WTC11 (cell line): ENCODE results near the gene RDH11. TPM values are rescaled to one million over a fixed set of nuclear protein-coding genes. Genes with fewer than 3 reads are reported as not detected.
A peak's percentile ranks its signal among the peaks of the same experiment; 100 is the strongest.

Experiments used
- ATAC-seq: fragments of 200-7000 bp; cut with Tn5 transposase; 2 replicates; pipeline ENCODE4 v1.10.0; 2021; ENCODE audit warnings: mild to moderate bottlenecking, moderate library complexity
- CTCF ChIA-PET: fragments of 300-600 bp; sonication (Branson Sonifier 250); formaldehyde crosslinking; loops from one replicate; lab custom pipeline; 2021; ENCODE audit warnings: antibody characterized with exemption; lab: Charles Lee
- POLR2A ChIA-PET: fragments of 350-600 bp; sonication (Branson Sonifier 250); formaldehyde crosslinking; loops from one replicate; lab custom pipeline; 2021; ENCODE audit warnings: antibody characterized with exemption; lab: Charles Lee
- DNase-seq: peaks from one replicate; pipeline ENCODE4 v3.0.0; 2021; ENCODE audit warnings: low spot score
- H3K27ac Mint-ChIP-seq: 2 replicates; pipeline ENCODE4 v1.8.0; 2021; ENCODE audit warnings: mixed read lengths
- H3K27me3 Mint-ChIP-seq: 2 replicates; pipeline ENCODE4 v1.8.0; 2021; ENCODE audit warnings: low read depth, mild to moderate bottlenecking, moderate library complexity, mixed read lengths
- H3K36me3 Mint-ChIP-seq: 2 replicates; pipeline ENCODE4 v1.8.0; 2021; ENCODE audit warnings: mixed read lengths
- H3K4me1 Mint-ChIP-seq: 2 replicates; pipeline ENCODE4 v1.8.0; 2022; ENCODE audit warnings: mixed read lengths
- H3K4me3 Mint-ChIP-seq: 2 replicates; pipeline ENCODE4 v1.8.0; 2021; ENCODE audit warnings: mild to moderate bottlenecking, moderate library complexity, mixed read lengths
- H3K9me3 Mint-ChIP-seq: 2 replicates; pipeline ENCODE4 v1.8.0; 2021; ENCODE audit warnings: mixed read lengths
- ATF1 ChIP-seq: sonication (generic); formaldehyde crosslinking; IDR thresholded peaks from 2 replicates; pipeline ENCODE4 v1.8.1; 2023; ENCODE audit warnings: mild to moderate bottlenecking, moderate library complexity, missing genetic modification reagents
- ATF2 ChIP-seq: sonication (generic); formaldehyde crosslinking; IDR thresholded peaks from 2 replicates; pipeline ENCODE4 v1.8.1; 2022; ENCODE audit warnings: low read depth, missing genetic modification reagents, borderline replicate concordance
- ATF6 ChIP-seq: sonication (generic); formaldehyde crosslinking; IDR thresholded peaks from 2 replicates; pipeline ENCODE4 v1.8.1; 2023; ENCODE audit warnings: mild to moderate bottlenecking, missing genetic modification reagents
- ETV6 ChIP-seq: sonication (generic); formaldehyde crosslinking; IDR thresholded peaks from 2 replicates; pipeline ENCODE4 v1.8.1; 2022; ENCODE audit warnings: mild to moderate bottlenecking, missing genetic modification reagents
- FOXP1 ChIP-seq: sonication (generic); formaldehyde crosslinking; IDR thresholded peaks from 2 replicates; pipeline ENCODE4 v1.8.0; 2022; ENCODE audit warnings: missing genetic modification reagents, mild to moderate bottlenecking, moderate library complexity, borderline replicate concordance
- GABPB1 ChIP-seq: sonication (generic); formaldehyde crosslinking; IDR thresholded peaks from 2 replicates; pipeline ENCODE4 v1.8.1; 2023; ENCODE audit warnings: mild to moderate bottlenecking, missing genetic modification reagents
- HMGXB4 ChIP-seq: sonication (generic); formaldehyde crosslinking; IDR thresholded peaks from 2 replicates; pipeline ENCODE4 v1.8.1; 2023; ENCODE audit warnings: mild to moderate bottlenecking, moderate library complexity, missing genetic modification reagents
- IRF1 ChIP-seq: sonication (generic); formaldehyde crosslinking; IDR thresholded peaks from 2 replicates; pipeline ENCODE4 v1.8.0; 2023; ENCODE audit warnings: missing genetic modification reagents
- IRF2 ChIP-seq: sonication (generic); formaldehyde crosslinking; IDR thresholded peaks from 2 replicates; pipeline ENCODE4 v1.8.0; 2022; ENCODE audit warnings: low read depth, missing genetic modification reagents, borderline replicate concordance
- MXD4 ChIP-seq: fragments of 250-450 bp; sonication (Bioruptor Pico); IDR thresholded peaks from 2 replicates; pipeline ENCODE4 v1.8.0; 2021; ENCODE audit warnings: mild to moderate bottlenecking, moderate library complexity, borderline replicate concordance
- NR1H2 ChIP-seq: sonication (generic); formaldehyde crosslinking; IDR thresholded peaks from 2 replicates; pipeline ENCODE4 v1.9.0; 2021; ENCODE audit warnings: mild to moderate bottlenecking, moderate library complexity, missing genetic modification reagents
- PREB ChIP-seq: sonication (generic); formaldehyde crosslinking; IDR thresholded peaks from 2 replicates; pipeline ENCODE4 v1.8.1; 2022; ENCODE audit warnings: mild to moderate bottlenecking, missing genetic modification reagents, moderate library complexity, borderline replicate concordance
- SMAD3 ChIP-seq: sonication (generic); formaldehyde crosslinking; IDR thresholded peaks from 2 replicates; pipeline ENCODE4 v1.8.0; 2022; ENCODE audit warnings: missing genetic modification reagents, mild to moderate bottlenecking, borderline replicate concordance
- SMAD4 ChIP-seq: sonication (generic); formaldehyde crosslinking; IDR thresholded peaks from 2 replicates; pipeline ENCODE4 v1.8.0; 2022; ENCODE audit warnings: mild to moderate bottlenecking, missing genetic modification reagents
- SOX15 ChIP-seq: fragments of 250-450 bp; sonication (Bioruptor Pico); IDR thresholded peaks from 2 replicates; pipeline ENCODE4 v1.9.0; 2021; ENCODE audit warnings: mild to moderate bottlenecking
- SP1 ChIP-seq: sonication (generic); formaldehyde crosslinking; conservative IDR thresholded peaks from 2 replicates; pipeline ENCODE4 v1.8.1; 2022; ENCODE audit warnings: missing genetic modification reagents
- STAT6 ChIP-seq: sonication (generic); formaldehyde crosslinking; conservative IDR thresholded peaks from 2 replicates; pipeline ENCODE4 v1.8.1; 2023; ENCODE audit warnings: mild to moderate bottlenecking, low read depth, missing genetic modification reagents, moderate library complexity
- TEAD1 ChIP-seq: sonication (generic); formaldehyde crosslinking; IDR thresholded peaks from 2 replicates; pipeline ENCODE4 v1.8.0; 2022; ENCODE audit warnings: mild to moderate bottlenecking, missing genetic modification reagents
- TEAD4 ChIP-seq: sonication (generic); formaldehyde crosslinking; IDR thresholded peaks from 2 replicates; pipeline ENCODE4 v1.8.0; 2022; ENCODE audit warnings: mild to moderate bottlenecking, missing genetic modification reagents
- ZBTB21 ChIP-seq: sonication (generic); formaldehyde crosslinking; IDR thresholded peaks from 2 replicates; pipeline ENCODE4 v1.8.1; 2023; ENCODE audit warnings: mild to moderate bottlenecking, missing genetic modification reagents, borderline replicate concordance
- total RNA-seq: library from RNA; stranded (reverse); gene quantifications from 3 replicates; pipeline ENCODE4 v1.2.3, GENCODE V29; 2021

Gene RDH11
- total RNA-seq, 1 experiment from 2014 or later, result 103 TPM

- TF ChIP-seq ATF2 (CRISPR knock-in tag) (no peak), ZBTB21 (CRISPR knock-in tag) (no peak)
Observed at GRCh38 chr14:67735336-67736147, 40.0 kb upstream of the RDH11 start (continued).

- TF ChIP-seq SMAD4 (CRISPR knock-in tag) (no peak), ATF1 (CRISPR knock-in tag) (no peak), TEAD4 (CRISPR knock-in tag) (no peak), ATF6 (CRISPR knock-in tag) (no peak), HMGXB4 (CRISPR knock-in tag) (no peak), MXD4 (CRISPR knock-in tag) (no peak), FOXP1 (CRISPR knock-in tag) (no peak), GABPB1 (no peak), STAT6 (CRISPR knock-in tag) (no peak), IRF1 (CRISPR knock-in tag) (no peak), SMAD3 (CRISPR knock-in tag) (no peak), IRF2 (CRISPR knock-in tag) (no peak), ETV6 (no peak), PREB (CRISPR knock-in tag) (no peak), TEAD1 (CRISPR knock-in tag) (no peak), SP1 (CRISPR knock-in tag) (no peak), SOX15 (CRISPR knock-in tag) (no peak), NR1H2 (CRISPR knock-in tag) (no peak)
- no peak overlapping the region for H3K4me3 Mint-ChIP-seq
- CTCF ChIA-PET, result interaction anchor here (0.8 to 2.0 kb wide), 4 partner anchors 13 to 306 kb away, joined by 3 to 8 read pairs (median 3); partner anchors contain the start of gene RDH11
- POLR2A ChIA-PET, result no interaction called here
- 0 out of 2 replicates have a peak overlapping the region, but pooled peaks have one; percentile 15 for H3K27ac Mint-ChIP-seq
- H3K9me3 Mint-ChIP-seq, result no peaks in the 10 kb centered on the region
- H3K4me1 Mint-ChIP-seq, result peaks cover 12% of the 10 kb centered on the region
- ATAC-seq, result peak; percentile 99
- no peaks in the 10 kb centered on the region for H3K27me3 Mint-ChIP-seq
- no peaks in the 10 kb centered on the region for H3K36me3 Mint-ChIP-seq
- DNase-seq, result no peak
Observed at GRCh38 chr14:67734675-67735074, 39.1 kb upstream of the RDH11 start.
